HepG2 (cell line): ENCODE results near the gene RNU6-1. TPM values are rescaled to one million over a fixed set of nuclear protein-coding genes. Genes with fewer than 3 reads are reported as not detected.
A peak's percentile ranks its signal among the peaks of the same experiment; 100 is the strongest.

Experiments used
- ATAC-seq: fragments of 200-7000 bp; cut with Tn5 transposase; 3 replicates; pipeline ENCODE4 v1.9.1; 2020; ENCODE audit warnings: mild to moderate bottlenecking, moderate library complexity
- BruUV-seq: library from RNA; stranded (reverse); fragments of 400-500 nt; replicated peaks from 2 replicates; lab custom pipeline; 2021; lab: Mats Ljungman, UMichigan
- CTCF ChIA-PET: fragments of 300-600 bp; formaldehyde crosslinking; extraction: SDS; loops from one replicate; lab custom pipeline; 2021; ENCODE audit warnings: low total read pairs, inconsistent platforms, low intra/inter-chr PET ratio; lab: Yijun Ruan, JAX
- POLR2A ChIA-PET: fragments of 350-600 bp; sonication (Branson Sonifier 250); formaldehyde crosslinking; loops from one replicate; lab custom pipeline; 2020; ENCODE audit warnings: antibody characterized with exemption, inconsistent platforms; lab: Yijun Ruan, JAX
- DNase-seq: peaks from one replicate; pipeline ENCODE4 v3.0.0-alpha.2; 2015; ENCODE audit warnings: low spot score
- FAIRE-seq: peaks from 3 replicates; lab custom pipeline; 2011; peaks lifted over from hg19 to GRCh38; lab: Jason Lieb, UNC
- H2AFZ ChIP-seq: one replicate; pipeline ENCODE4 v1.6.1; 2011; ENCODE audit warnings: low read length, inconsistent platforms
- H3K27ac ChIP-seq: fragments of 300-600 bp; 3 replicates; pipeline ENCODE4 v1.8.0; 2011; ENCODE audit warnings: mixed run types, mild to moderate bottlenecking, mixed read lengths, low read length, inconsistent platforms; ENCODE audit not compliant: insufficient read depth; ENCODE audit errors: extremely low read length
- H3K27me3 ChIP-seq, 2 experiments: fragments of 200-600 bp in 1 of 2; 2 replicates in 1 of 2; 3 replicates in 1 of 2; pipeline versions ENCODE4 v1.6.0 to v1.8.0; 2011; ENCODE audit warnings: low read length in 2 of 2, mild to moderate bottlenecking in 2 of 2, moderate library complexity in 2 of 2, inconsistent platforms in 1 of 2; ENCODE audit not compliant: insufficient read depth in 2 of 2, control insufficient read depth in 1 of 2
- H3K36me3 ChIP-seq, 2 experiments: fragments of 200-600 bp in 1 of 2; replicated peaks in 1 of 2; 2 replicates in 1 of 2; 3 replicates in 1 of 2; pipeline versions ENCODE4 v1.5.1 to v1.8.0; 2011; ENCODE audit warnings: low read length in 2 of 2, inconsistent platforms in 1 of 2; ENCODE audit not compliant: insufficient read depth in 2 of 2, control insufficient read depth in 1 of 2
- H3K4me1 ChIP-seq: 2 replicates; pipeline ENCODE4 v1.5.1; 2012; ENCODE audit warnings: low read length, inconsistent platforms; ENCODE audit not compliant: insufficient read depth
- H3K4me2 ChIP-seq: 2 replicates; pipeline ENCODE4 v1.6.0; 2011; ENCODE audit warnings: low read depth, low read length, inconsistent platforms
- H3K4me3 ChIP-seq, 3 experiments: fragments of 200-600 bp in 1 of 3; sonication (generic), shearing (Covaris generic) in 1 of 3; replicated peaks in 1 of 3; 2 replicates each; pipeline ENCODE4 v1.5.1; 2011 to 2016; ENCODE audit warnings: low read length in 3 of 3, inconsistent platforms in 2 of 3, low read depth in 2 of 3, mild to moderate bottlenecking in 2 of 3, control low read depth in 1 of 3, mixed read lengths in 1 of 3; ENCODE audit not compliant: insufficient read depth in 1 of 3
- H3K79me2 ChIP-seq: one replicate; pipeline ENCODE4 v1.6.1; 2011; ENCODE audit warnings: low read length, inconsistent platforms; ENCODE audit not compliant: insufficient read depth
- H3K9ac ChIP-seq: 2 replicates; pipeline ENCODE4 v1.6.0; 2011; ENCODE audit warnings: mild to moderate bottlenecking, low read depth, low read length, inconsistent platforms; ENCODE audit not compliant: insufficient read depth
- H3K9me3 ChIP-seq: 2 replicates; pipeline ENCODE4 v1.5.1; 2012; ENCODE audit warnings: mild to moderate bottlenecking, low read length
- H4K20me1 ChIP-seq: 2 replicates; pipeline ENCODE4 v1.6.0; 2011; ENCODE audit warnings: inconsistent platforms, mild to moderate bottlenecking, low read length, moderate library complexity; ENCODE audit not compliant: insufficient read depth
- CAMTA2 ChIP-seq: sonication (generic); formaldehyde crosslinking; IDR thresholded peaks from 2 replicates; pipeline ENCODE4 v1.4.0; 2020; ENCODE audit warnings: mild to moderate bottlenecking, missing genetic modification reagents, borderline replicate concordance
- E2F2 ChIP-seq: sonication (generic); formaldehyde crosslinking; IDR thresholded peaks from 2 replicates; pipeline ENCODE4 v1.4.0; 2020; ENCODE audit warnings: missing genetic modification reagents, borderline replicate concordance
- GATAD1 ChIP-seq: IDR thresholded peaks from 2 replicates; pipeline ENCODE4 v1.6.1; 2016; ENCODE audit warnings: missing genetic modification reagents, missing compliant biosample characterization
- HNRNPLL ChIP-seq: fragments of 200-400 bp; formaldehyde crosslinking; IDR thresholded peaks from 2 replicates; pipeline ENCODE4 v1.6.1; 2017; ENCODE audit warnings: mild to moderate bottlenecking, low read depth, low read length; ENCODE audit not compliant: poor library complexity, severe bottlenecking
- LRRFIP1 ChIP-seq: sonication (generic); formaldehyde crosslinking; conservative IDR thresholded peaks from 2 replicates; pipeline ENCODE4 v1.4.0; 2020; ENCODE audit warnings: missing genetic modification reagents
- MXI1 ChIP-seq: IDR thresholded peaks from 3 replicates; pipeline ENCODE4 v1.6.1; 2012; ENCODE audit warnings: low read depth, low read length, inconsistent platforms, borderline replicate concordance
- PATZ1 ChIP-seq: sonication (generic); formaldehyde crosslinking; IDR thresholded peaks from 2 replicates; pipeline ENCODE4 v1.4.0; 2020; ENCODE audit warnings: missing genetic modification reagents
- PHF8 ChIP-seq: sonication (generic); formaldehyde crosslinking; IDR thresholded peaks from 2 replicates; pipeline ENCODE4 v1.5.0; 2020; ENCODE audit warnings: missing genetic modification reagents
- SAP130 ChIP-seq: IDR thresholded peaks from 2 replicates; pipeline ENCODE4 v1.6.1; 2016; ENCODE audit warnings: low read depth
- SP5 ChIP-seq: IDR thresholded peaks from 2 replicates; pipeline ENCODE4 v1.6.1; 2016; ENCODE audit warnings: low read depth, borderline replicate concordance
- ZNF337 ChIP-seq: sonication (generic); formaldehyde crosslinking; IDR thresholded peaks from 2 replicates; pipeline ENCODE4 v1.5.1; 2020; ENCODE audit warnings: missing genetic modification reagents, low read depth, mild to moderate bottlenecking, borderline replicate concordance
- ZNF503 ChIP-seq: sonication (generic); formaldehyde crosslinking; IDR thresholded peaks from 2 replicates; pipeline ENCODE4 v1.4.0; 2020; ENCODE audit warnings: missing genetic modification reagents
- ZNF572 ChIP-seq: sonication (generic); formaldehyde crosslinking; IDR thresholded peaks from 2 replicates; pipeline ENCODE4 v1.5.1; 2020; ENCODE audit warnings: mild to moderate bottlenecking, missing genetic modification reagents
- ZNF792 ChIP-seq: IDR thresholded peaks from 2 replicates; pipeline ENCODE4 v1.6.1; 2016
- ZSCAN9 ChIP-seq: IDR thresholded peaks from 2 replicates; pipeline ENCODE4 v1.6.1; 2016; ENCODE audit warnings: borderline replicate concordance
- WGBS: methylation state at CpG from one replicate; pipeline ENCODE4 v1.1.6; 2017; ENCODE audit warnings: low lambda C conversion rate; 5-methylcytosine and 5-hydroxymethylcytosine counted together
- in situ Hi-C: cut with HindIII; loops from 2 replicates; pipeline ENCODE4 v1.10.0; 2017; ENCODE audit warnings: low pct_unique_long_range_greater_than_20kb; ENCODE audit not compliant: extremely low pct_ligation_motif_present
- intact Hi-C: fragments of 100-400 bp; cut with micrococcal nuclease; formaldehyde crosslinking; loops from one replicate; pipeline ENCODE4 v1.10.0; 2022; ENCODE audit not compliant: unreplicated experiment
- polyA plus RNA-seq, 8 experiments: library from polyadenylated mRNA; depleted of rRNA in 3 of 8; stranded (reverse) in 7 of 8; unstranded in 1 of 8; fragments of >200 nt; fragmentation: Illumina TruSeq in 4 of 8; extraction: Trizol in 4 of 8; gene quantifications; 2 replicates each; pipeline versions ENCODE4 v1.2.1 to v1.2.3, GENCODE V29; 2011 to 2016; ENCODE audit warnings: low read depth in 4 of 8, missing spikeins in 1 of 8, mixed read lengths in 1 of 8; ENCODE audit not compliant: insufficient read depth in 1 of 8
- total RNA-seq, 5 experiments: library from RNA; depleted of rRNA; stranded (reverse); fragments of >200 nt; fragmentation: Illumina TruSeq; extraction: Trizol; gene quantifications; 2 replicates each; pipeline ENCODE4 v1.2.3, GENCODE V29; 2016; ENCODE audit warnings: low read depth in 1 of 5

The RNU6-1 gene
- total and polyA plus RNA-seq, 2 of the 13 experiments (the other 11 are each of a cell fraction or from before 2014, with no cell fraction given), result under 0.01 TPM; not detected in 1

- TF ChIP-seq E2F2 (no peak), MXI1 (no peak; the same call in 2 of the 3 replicates), CAMTA2 (no peak), HNRNPLL (no peak), ZNF503 (CRISPR knock-in tag) (no peak)
- TF ChIP-seq, all 625 proteins: peak for 151
These were observed 3.9 kb upstream of the RNU6-1 start (continued) for GRCh38 chr15:67843571-67844387.

GRCh38 chr15:67843092-67843501, 3.3 kb upstream of the RNU6-1 start:
- no peaks in the 10 kb centered on the region; a peak in 1 of 5 replicates for H3K27me3 ChIP-seq
- peaks cover 57% of the 10 kb centered on the region for H3K4me1 ChIP-seq
- no peaks in the 10 kb centered on the region for H3K79me2 ChIP-seq
- POLR2A ChIA-PET, result interaction anchor here (0.7 to 1.8 kb wide), 6 partner anchors 8 to 211 kb away, joined by 3 to 5 read pairs (median 4); partner anchors contain the start of gene PIAS1
- CTCF ChIA-PET, result no interaction called here
- WGBS, result 8% methylated on average over 5 of the region's 7 CpGs
- H3K4me3 ChIP-seq, result peak overlapping the region; percentile 47 to 69 (median 56)
- peak overlapping the region; percentile 90 for H2AFZ ChIP-seq
- BruUV-seq, result no TSS peak
- FAIRE-seq, result no peak
- intact Hi-C loops, result loop anchor here (5.0 kb wide), 1 partner anchor 209 kb away; the partner anchor contains the start of gene PIAS1
- H3K9me3 ChIP-seq, result no peaks in the 10 kb centered on the region
- peak overlapping the region; percentile 76 for H3K27ac ChIP-seq
- peak overlapping the region; percentile 79 for H3K4me2 ChIP-seq
- peak; percentile 39 for DNase-seq
- ATAC-seq, result peak; percentile 69
- H3K36me3 ChIP-seq, result no peaks in the 10 kb centered on the region
- H4K20me1 ChIP-seq, result no peaks in the 10 kb centered on the region
- in situ Hi-C loops, result no loop called here
- peak overlapping the region; percentile 58 for H3K9ac ChIP-seq
- TF ChIP-seq PHF8 (CRISPR knock-in tag) (0 out of 2 replicates have a peak, but pooled peaks have one; percentile 9), SAP130 (CRISPR knock-in tag) (no peak), ZNF792 (CRISPR knock-in tag) (no peak), PATZ1 (CRISPR knock-in tag) (peak; percentile 61; the same call in 1 of the 2 replicates), ZNF337 (CRISPR knock-in tag) (no peak), GATAD1 (CRISPR knock-in tag) (0 out of 2 replicates have a peak, but pooled peaks have one; percentile 22), SP5 (CRISPR knock-in tag) (no peak), ZSCAN9 (0 out of 2 replicates have a peak, but pooled peaks have one; percentile 35), LRRFIP1 (CRISPR knock-in tag) (no peak), ZNF572 (CRISPR knock-in tag) (no peak)
